HG02981 (cell line): ENCODE results near the gene FILIP1.

ENCODE experiments used
- ATAC-seq: cut with Tn5 transposase; IDR thresholded peaks from one replicate; pipeline ENCODE4 v1.9.1; 2021; ENCODE audit warnings: mild to moderate bottlenecking, moderate library complexity; ENCODE audit not compliant: unreplicated experiment

Gene FILIP1

GRCh38 chr6:75278474-75279077, 215.0 kb downstream of the FILIP1 start:
- no peak for ATAC-seq

DNA sequence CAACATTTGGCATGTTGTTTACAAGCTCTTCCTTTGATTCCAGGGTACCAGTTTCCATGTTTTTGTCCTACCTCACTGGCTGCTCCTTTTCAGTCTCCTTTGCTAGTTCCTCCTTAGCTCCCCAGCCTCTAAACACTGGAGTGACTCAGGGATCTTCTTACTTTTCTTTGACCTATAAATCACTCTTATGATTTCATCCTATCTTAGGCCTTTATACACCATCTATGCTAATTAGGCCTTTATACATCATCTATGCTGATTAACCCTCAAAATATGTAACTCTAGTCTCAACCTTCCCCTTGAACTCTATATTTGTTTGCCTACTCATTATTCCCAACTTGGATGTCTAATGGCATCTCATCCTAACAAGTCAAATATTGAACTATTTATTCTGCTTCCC, 218.5 kb downstream of the FILIP1 start:
- no peak for ATAC-seq

DNA sequence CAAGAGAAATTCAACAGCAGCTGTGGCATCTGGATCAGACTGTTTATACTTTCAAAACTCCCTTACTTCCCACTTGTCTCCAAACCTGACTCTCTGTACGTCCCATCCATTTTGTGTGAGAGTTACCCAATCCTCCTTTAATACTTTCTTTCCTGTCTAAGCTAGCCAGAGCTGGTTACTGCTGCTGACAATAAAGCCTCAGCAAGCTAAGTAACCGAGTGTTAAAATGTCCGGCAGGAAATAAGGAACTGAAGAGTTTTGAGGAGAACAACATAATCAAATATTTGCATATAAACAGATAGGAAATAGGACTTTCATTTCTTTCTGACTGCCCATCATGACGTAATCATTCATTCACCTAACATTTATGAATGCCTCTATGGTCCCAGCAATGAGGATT, 220.6 kb downstream of the FILIP1 start:
- ATAC-seq: no peak

DNA sequence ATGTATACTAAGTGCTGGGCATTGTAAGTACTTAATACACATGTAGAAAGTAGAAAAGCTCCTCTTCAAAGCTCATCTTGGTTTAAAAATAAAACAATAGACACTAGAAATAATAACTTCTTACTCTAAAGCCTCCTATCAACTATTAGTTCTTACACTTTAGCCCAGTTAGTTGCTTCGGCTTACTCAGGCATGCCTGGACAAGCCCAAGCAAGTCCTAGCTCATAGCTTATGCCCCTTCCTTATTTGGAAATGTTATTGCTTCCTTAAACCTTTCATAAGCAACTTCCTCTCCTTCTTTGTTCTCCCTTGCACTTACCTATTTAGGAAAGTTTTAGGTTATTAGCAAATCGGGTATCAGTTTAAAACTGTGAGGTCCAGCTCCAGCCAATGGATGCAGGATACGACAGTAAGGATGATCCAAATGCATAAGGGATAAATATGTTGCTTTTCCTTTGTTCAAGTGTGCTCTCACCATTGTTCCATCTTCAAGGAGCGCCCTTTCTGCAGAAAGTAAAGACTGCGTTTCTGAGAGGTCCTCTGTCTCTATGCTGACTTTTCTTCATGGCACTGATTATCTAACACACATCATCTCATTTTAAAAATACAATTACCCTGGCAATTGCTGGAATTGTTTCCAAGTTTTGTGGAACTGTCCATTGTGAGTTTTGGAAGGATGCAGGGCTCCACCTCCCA, 221.3 kb downstream of the FILIP1 start:
- no peak for ATAC-seq

DNA sequence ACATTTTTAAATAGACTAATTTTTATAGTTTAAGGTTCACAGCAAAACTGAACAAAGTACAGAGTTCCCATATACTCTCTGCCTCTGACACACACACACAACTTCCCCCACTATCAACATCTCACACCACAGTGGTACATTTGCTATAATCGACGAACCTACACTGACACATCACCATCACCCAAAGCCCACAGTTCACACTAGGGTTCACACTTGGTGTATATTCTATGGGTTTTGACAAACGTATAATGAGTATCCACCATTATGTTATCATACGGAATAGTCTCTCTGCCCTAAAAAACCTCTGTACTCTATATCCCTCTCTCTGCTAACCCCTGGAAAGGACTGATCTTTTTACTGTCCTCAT, 224.6 kb downstream of the FILIP1 start:
- ATAC-seq: no peak

DNA sequence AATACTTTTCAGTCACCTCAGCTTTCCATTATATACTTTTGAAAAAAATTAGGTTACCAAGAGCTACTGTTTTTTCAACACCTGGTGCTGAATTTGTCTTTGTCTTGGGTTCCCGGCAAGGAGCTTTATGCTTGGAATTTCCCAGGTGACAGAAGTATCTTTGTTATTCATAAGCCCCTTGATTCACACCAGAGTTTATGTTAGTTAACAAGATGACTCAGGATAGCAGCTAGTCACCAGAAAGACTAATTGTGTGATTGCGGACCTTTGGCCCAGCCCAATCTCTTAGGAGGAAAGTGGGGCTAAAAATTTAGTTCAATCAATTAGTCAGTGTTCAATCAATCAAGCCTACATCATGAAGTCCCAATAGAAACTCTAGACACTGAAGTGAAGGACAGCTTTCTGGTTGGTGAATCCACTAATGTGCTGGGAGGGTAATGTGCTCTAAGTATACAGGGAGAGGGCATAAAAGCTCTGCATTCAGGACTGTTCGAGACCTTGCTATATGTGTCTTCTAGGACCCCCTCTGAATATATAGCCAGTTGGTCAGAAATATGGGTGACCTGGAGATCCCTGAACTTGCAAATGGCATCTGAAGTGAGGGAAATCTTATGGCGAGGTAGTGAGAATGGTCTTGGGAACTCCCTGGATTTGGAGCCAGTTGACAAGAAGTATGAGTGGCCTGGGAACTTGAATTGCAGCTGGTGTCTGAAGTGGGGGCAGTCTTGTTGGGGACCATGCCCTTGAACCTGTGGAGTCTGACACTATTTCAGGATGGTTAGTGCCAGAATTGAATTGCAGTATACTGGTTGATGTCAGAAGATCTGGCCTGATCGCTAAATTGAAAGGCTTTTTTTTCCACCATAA, 225.2 kb downstream of the FILIP1 start:
- ATAC-seq: no peak

DNA sequence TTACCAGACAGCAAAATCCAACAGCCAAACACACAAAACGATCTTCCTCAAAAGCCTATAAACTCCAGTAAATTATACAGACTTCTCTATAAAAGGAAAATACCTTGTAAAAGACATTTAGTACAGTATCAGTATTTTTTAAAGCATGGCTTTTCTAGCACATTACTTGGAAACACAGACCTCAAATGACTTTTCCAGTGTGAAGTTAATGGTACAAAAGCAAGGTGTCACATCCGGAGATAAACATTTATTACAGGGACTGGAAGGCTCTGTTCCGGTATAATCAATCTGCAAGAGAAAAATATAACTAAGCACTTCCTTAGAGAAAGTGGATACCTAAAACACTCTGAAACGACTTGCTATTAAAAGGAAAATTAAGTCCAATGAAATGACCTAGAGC, 226.1 kb downstream of the FILIP1 start:
- ATAC-seq: no peak

DNA sequence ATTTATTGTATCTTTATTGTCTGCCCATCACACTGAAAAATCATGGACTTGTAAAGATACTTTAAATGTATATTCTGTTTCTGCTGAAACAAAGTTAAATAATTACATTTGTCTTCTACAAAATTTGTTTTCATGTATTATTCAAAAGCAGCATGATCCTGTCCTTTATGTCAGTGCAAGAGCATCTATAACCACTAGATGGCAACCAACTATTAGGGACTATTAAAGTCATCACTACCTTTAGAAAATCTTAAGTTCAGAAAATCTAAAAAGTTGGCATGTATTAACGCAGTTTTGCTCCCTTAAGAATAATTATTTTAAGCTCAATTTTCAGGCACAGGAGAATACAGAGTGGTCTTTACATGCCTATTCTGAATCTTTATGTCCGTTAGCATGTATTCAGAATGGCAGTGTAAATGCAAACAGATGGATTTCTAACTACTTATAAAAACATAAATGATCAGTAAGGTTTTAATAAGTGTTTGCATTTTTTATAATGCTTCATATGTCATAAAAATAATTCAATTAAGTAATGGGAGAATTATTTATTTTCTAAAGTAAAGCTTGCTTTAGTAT, 226.8 kb downstream of the FILIP1 start:
- peak; percentile 70 for ATAC-seq

DNA sequence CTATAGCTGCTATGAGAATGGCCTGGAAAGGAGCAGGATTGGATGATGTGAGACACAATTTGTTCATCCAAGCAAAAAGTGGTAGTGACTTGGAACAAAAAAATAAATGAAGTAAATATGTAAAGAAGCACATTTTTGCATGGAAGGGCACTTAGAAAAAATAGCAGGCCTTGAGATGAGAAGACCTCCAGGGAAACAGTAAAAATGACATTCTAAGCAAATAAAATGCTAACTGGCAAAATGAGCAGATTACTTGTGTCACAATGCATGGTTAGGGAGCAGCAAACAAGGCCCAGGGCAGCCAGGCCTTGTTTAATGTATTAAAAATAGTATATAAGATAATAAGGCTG, 230.2 kb downstream of the FILIP1 start:
- ATAC-seq: no peak

DNA sequence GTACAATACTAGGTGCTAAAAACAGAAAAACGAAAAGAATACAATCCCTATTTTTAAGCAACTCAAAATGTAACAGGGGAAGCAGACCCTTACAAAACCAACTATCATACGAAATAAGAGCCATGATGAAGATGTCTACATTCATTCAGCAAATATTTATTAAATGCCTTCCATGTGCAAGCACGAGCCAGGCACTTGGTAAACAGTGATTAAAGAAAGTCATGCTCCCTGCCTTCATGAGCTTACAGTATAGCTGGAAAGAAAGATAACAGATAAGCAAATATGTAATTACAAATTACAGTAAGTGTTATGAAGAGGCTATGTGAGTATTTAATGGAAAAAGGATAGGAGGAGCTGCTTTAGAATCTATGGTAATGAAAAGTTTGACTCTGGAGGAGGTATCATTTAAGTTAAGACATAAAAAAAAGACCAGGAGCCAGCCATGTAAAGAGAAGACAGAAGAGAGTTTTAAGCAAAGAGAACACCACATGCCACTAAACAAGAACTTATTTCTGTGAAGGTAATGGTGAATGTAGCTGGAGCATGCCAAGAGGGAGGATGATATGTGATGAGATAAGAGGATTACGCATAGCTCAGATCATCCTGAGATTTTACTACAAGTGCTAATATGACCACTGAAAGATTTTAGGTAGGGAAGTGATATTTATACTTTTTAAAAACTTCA, 230.7 kb downstream of the FILIP1 start:
- no peak for ATAC-seq

GRCh38 chr6:75261299-75261698, 232.3 kb downstream of the FILIP1 start:
- ATAC-seq: no peak

GRCh38 chr6:75257343-75258087, 236.1 kb downstream of the FILIP1 start:
- ATAC-seq: no peak

DNA sequence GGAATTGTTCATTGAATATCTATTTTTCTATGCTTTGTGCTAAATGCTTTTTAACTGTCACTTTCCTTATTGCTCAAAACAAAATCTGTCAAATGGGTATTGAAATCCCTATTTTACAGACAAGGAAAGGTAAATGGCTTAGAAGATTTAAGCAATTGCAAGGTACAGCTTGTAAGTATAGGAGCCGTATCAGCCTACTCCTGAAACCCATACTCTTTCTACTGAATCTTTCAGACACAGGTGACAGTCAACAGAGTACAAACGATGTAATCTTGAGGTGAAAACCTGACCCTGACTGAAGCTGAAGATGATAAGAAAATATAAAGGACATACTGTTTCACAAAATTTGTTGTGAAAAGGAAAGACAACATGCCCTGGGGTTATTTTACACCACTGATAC, 243.0 kb downstream of the FILIP1 start:
- no peak for ATAC-seq

- ATAC-seq: no peak
These were observed 243.8 kb downstream of the FILIP1 start for GRCh38 chr6:75249837-75250236.

DNA sequence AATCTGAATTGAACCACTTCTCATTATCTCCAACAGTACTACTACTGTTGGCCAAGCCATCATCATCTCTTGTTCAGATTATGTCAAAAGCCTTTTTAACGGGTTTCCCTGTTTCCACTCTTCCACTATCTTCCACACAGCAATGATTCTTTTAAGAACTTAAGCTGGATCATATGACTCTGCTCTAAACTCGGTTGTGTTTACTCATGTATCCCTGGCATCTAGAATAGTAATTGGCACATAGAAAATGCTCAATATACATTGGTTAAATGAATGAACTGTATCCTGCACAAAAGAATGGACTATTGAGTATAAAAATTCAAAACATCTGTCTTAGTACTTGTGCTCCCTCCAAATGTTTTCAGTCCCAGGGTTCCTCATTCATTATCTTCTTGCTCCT, 247.2 kb downstream of the FILIP1 start:
- ATAC-seq: no peak

GRCh38 chr6:75244063-75244584, 249.5 kb downstream of the FILIP1 start:
- peak; percentile 12 for ATAC-seq

GRCh38 chr6:75243333-75244062, 250.1 kb downstream of the FILIP1 start, which contains the start of gene COX7A2:
TSS of gene COX7A2 (minus strand) at chr6:75243801. CDS start at chr6:75243734, 67 bp downstream.
- peak; percentile 94 for ATAC-seq
